Neural progenitor cell (in vitro differentiated cells): ENCODE measurements around the gene RAD54L2. TPM values are rescaled to one million over a fixed set of nuclear protein-coding genes. Genes with fewer than 3 reads are reported as not detected.

Experiments used
- DNase-seq: peaks from one replicate; pipeline ENCODE4 v3.0.0-alpha.2; 2016; ENCODE audit warnings: low spot score
- H2AFZ ChIP-seq: fragments of 200-600 bp; sonication (generic); replicated peaks from 2 replicates; pipeline ENCODE4 v1.6.1; 2016; ENCODE audit warnings: antibody characterized with exemption
- H3F3A ChIP-seq: fragments of 200-600 bp; sonication (generic); 2 replicates; pipeline ENCODE4 v1.6.1; 2016; ENCODE audit warnings: antibody characterized with exemption, low read depth
- H3K27ac ChIP-seq: fragments of 200-600 bp; sonication (generic); 2 replicates; pipeline ENCODE4 v1.5.1; 2016; ENCODE audit warnings: mild to moderate bottlenecking
- H3K27me3 ChIP-seq: fragments of 200-600 bp; sonication (generic); 2 replicates; pipeline ENCODE4 v1.6.1; 2016; ENCODE audit warnings: mild to moderate bottlenecking, moderate library complexity
- H3K36me3 ChIP-seq: fragments of 200-600 bp; sonication (generic); 2 replicates; pipeline ENCODE4 v1.5.1; 2016
- H3K4me1 ChIP-seq: fragments of 200-600 bp; sonication (generic); 2 replicates; pipeline ENCODE4 v1.6.1; 2016; ENCODE audit warnings: mixed run types
- H3K4me2 ChIP-seq: fragments of 200-600 bp; sonication (generic); 2 replicates; pipeline ENCODE4 v1.6.1; 2016
- H3K4me3 ChIP-seq: fragments of 200-600 bp; sonication (generic); 2 replicates; pipeline ENCODE4 v1.5.1; 2016
- H3K79me2 ChIP-seq: fragments of 200-600 bp; sonication (generic); 2 replicates; pipeline ENCODE4 v1.6.1; 2016; ENCODE audit warnings: low read depth
- H3K9ac ChIP-seq: fragments of 200-600 bp; sonication (generic); 2 replicates; pipeline ENCODE4 v1.6.1; 2016
- H3K9me3 ChIP-seq: fragments of 200-600 bp; sonication (generic); 2 replicates; pipeline ENCODE4 v1.5.1; 2016; ENCODE audit warnings: low read depth
- H4K20me1 ChIP-seq: fragments of 200-600 bp; sonication (generic); 2 replicates; pipeline ENCODE4 v1.6.1; 2016; ENCODE audit warnings: low read depth
- H3K27ac Mint-ChIP-seq: 3 replicates; pipeline ENCODE4 v1.8.0; 2021; ENCODE audit warnings: mixed read lengths
- H3K27me3 Mint-ChIP-seq: 2 replicates; pipeline ENCODE4 v1.8.0; 2022; ENCODE audit warnings: low read depth, mild to moderate bottlenecking, inconsistent platforms, moderate library complexity, mixed read lengths; ENCODE audit not compliant: insufficient read depth
- H3K36me3 Mint-ChIP-seq: 3 replicates; pipeline ENCODE4 v1.8.0; 2021; ENCODE audit warnings: mixed read lengths
- H3K4me1 Mint-ChIP-seq: 3 replicates; pipeline ENCODE4 v1.8.0; 2021; ENCODE audit warnings: mixed read lengths
- H3K4me3 Mint-ChIP-seq: 3 replicates; pipeline ENCODE4 v1.8.0; 2021; ENCODE audit warnings: mild to moderate bottlenecking, moderate library complexity, mixed read lengths
- H3K9me3 Mint-ChIP-seq: 3 replicates; pipeline ENCODE4 v1.8.0; 2020; ENCODE audit warnings: mixed read lengths
- CTCF ChIP-seq: fragments of 200-600 bp; sonication (generic); IDR thresholded peaks from 2 replicates; pipeline ENCODE4 v1.5.1; 2017; ENCODE audit warnings: antibody characterized with exemption, mild to moderate bottlenecking
- EZH2 ChIP-seq: fragments of 200-600 bp; sonication (generic); IDR thresholded peaks from 2 replicates; pipeline ENCODE4 v1.6.1; 2017; ENCODE audit warnings: antibody characterized with exemption, mild to moderate bottlenecking, moderate library complexity
- EZH2phosphoT487 ChIP-seq: fragments of 200-600 bp; sonication (generic); IDR thresholded peaks from 2 replicates; pipeline ENCODE4 v1.6.1; 2017; ENCODE audit warnings: antibody characterized with exemption
- total RNA-seq: library from RNA; depleted of rRNA; stranded (reverse); fragments of >200 nt; gene quantifications from 2 replicates; pipeline ENCODE4 v1.2.3, GENCODE V29; 2015; ENCODE audit warnings: low replicate concordance

RAD54L2 gene
- total RNA-seq, 1 donor from 2014 or later, result 30.5 TPM

- DNase-seq, result no peak
- no peaks in the 10 kb centered on the region for H3K9me3 Mint-ChIP-seq
- no peak overlapping the region for H3K4me2 ChIP-seq
- H4K20me1 ChIP-seq, result peaks cover 36% of the 10 kb centered on the region
- H3K4me1 Mint-ChIP-seq, result no peaks in the 10 kb centered on the region
- H3K27ac Mint-ChIP-seq, result no peak overlapping the region
- no peaks in the 10 kb centered on the region for H3K4me1 ChIP-seq
- H3K9ac ChIP-seq, result no peak overlapping the region
- H2AFZ ChIP-seq, result no peak overlapping the region
- no peaks in the 10 kb centered on the region for H3K36me3 ChIP-seq
- H3K79me2 ChIP-seq, result peaks cover 90% of the 10 kb centered on the region
- TF ChIP-seq EZH2 (no peak), EZH2phosphoT487 (no peak), CTCF (no peak)
- H3K27me3 Mint-ChIP-seq, result peaks cover 4% of the 10 kb centered on the region
- H3K27me3 ChIP-seq, result no peaks in the 10 kb centered on the region
- no peak overlapping the region for H3K4me3 ChIP-seq
- no peaks in the 10 kb centered on the region for H3K9me3 ChIP-seq
- H3K27ac ChIP-seq, result no peak overlapping the region
- H3K4me3 Mint-ChIP-seq, result no peak overlapping the region
- peaks cover 3% of the 10 kb centered on the region for H3K36me3 Mint-ChIP-seq
- H3F3A ChIP-seq, result no peaks in the 10 kb centered on the region
Observed at GRCh38 chr3:51549311-51549710, 10.8 kb downstream of the RAD54L2 start.

DNA sequence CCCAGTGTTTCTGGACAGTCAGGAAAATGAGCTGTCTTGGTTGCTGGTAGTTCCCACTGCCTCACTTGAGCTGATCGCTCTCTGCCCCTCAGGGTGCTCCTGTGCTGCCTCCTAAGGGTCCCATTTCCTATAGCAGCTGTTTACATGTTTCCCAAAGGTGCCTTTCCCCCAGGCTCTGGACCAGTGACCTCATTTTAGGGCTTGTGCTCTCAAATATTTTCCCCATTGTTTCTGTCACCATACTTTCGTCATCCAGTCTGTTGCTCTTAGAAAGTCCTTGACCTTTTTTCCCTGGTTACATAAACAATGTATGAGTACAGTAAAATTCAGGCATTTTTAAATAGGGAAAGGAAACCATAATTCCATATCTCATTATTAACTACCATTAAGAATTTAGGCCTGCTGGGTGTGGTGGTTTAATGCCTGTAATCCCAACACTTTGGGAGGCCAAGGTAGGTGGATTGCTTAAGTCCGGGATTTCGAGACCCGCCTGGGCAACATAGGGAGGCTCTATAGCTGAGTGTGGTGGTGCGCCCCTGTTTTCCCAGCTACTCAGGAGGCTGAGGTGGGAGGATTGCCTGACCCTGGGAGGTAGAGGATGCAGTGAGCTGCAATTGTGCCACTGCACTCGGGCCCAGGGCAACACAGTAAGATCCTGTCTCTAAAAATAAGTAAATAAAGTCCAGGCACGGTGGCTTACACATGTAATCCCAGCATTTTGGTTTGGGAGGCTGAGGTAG, 11.7 kb downstream of the RAD54L2 start:
- H3K9me3 Mint-ChIP-seq, result no peaks in the 10 kb centered on the region
- peaks cover 27% of the 10 kb centered on the region for H4K20me1 ChIP-seq
- no peak overlapping the region for H3K4me2 ChIP-seq
- H3K27me3 Mint-ChIP-seq, result peaks cover 4% of the 10 kb centered on the region
- peaks cover 80% of the 10 kb centered on the region for H3K79me2 ChIP-seq
- H3K4me3 ChIP-seq, result no peak overlapping the region
- no peaks in the 10 kb centered on the region for H3K9me3 ChIP-seq
- H3F3A ChIP-seq, result no peaks in the 10 kb centered on the region
- H3K27ac Mint-ChIP-seq, result no peak overlapping the region
- no peaks in the 10 kb centered on the region for H3K4me1 ChIP-seq
- no peaks in the 10 kb centered on the region for H3K36me3 ChIP-seq
- H3K9ac ChIP-seq, result no peak overlapping the region
- H3K27me3 ChIP-seq, result no peaks in the 10 kb centered on the region
- no peak for DNase-seq
- H3K4me1 Mint-ChIP-seq, result no peaks in the 10 kb centered on the region
- no peak overlapping the region for H3K4me3 Mint-ChIP-seq
- TF ChIP-seq EZH2 (no peak), EZH2phosphoT487 (no peak), CTCF (no peak)
- H3K36me3 Mint-ChIP-seq, result no peaks in the 10 kb centered on the region
- no peak overlapping the region for H3K27ac ChIP-seq
- no peak overlapping the region for H2AFZ ChIP-seq

DNA sequence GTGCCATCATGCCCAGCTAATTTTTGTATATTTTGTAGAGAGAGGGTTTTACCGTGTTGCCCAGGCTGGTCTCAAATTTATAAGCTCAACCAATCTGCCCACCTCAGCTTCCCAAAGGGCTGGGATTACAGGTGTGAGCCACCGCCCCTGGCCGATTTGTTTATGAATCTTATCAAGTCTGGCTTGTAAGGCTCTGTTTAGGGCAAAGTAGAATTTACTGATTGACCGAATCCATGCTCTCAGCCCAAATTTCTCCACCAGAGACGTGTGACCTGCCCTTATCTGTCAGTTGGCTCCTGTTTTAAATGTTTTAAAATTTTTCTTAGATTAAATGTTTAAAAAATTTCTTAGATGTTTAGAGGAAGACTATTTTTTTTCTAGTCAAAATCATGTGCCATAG, 19.5 kb downstream of the RAD54L2 start:
- peaks cover 3% of the 10 kb centered on the region for H3F3A ChIP-seq

More for the DNA sequence above, 19.5 kb downstream of the RAD54L2 start:
- Histone ChIP-seq H3K9ac (no peak overlapping the region), H3K4me1 (no peaks in the 10 kb centered on the region), H3K27me3 (no peaks in the 10 kb centered on the region), H3K79me2 (peaks cover 68% of the 10 kb centered on the region), H2AFZ (no peak overlapping the region), H3K27ac (no peak overlapping the region), H3K4me3 (no peak overlapping the region), H3K36me3 (no peaks in the 10 kb centered on the region), H3K9me3 (no peaks in the 10 kb centered on the region), H4K20me1 (peaks cover 5% of the 10 kb centered on the region), H3K4me2 (no peak overlapping the region)
- TF ChIP-seq EZH2phosphoT487 (no peak), EZH2 (no peak), CTCF (no peak)
- Mint-ChIP-seq H3K27ac (no peak overlapping the region), H3K36me3 (peaks cover 8% of the 10 kb centered on the region), H3K9me3 (no peaks in the 10 kb centered on the region), H3K27me3 (no peaks in the 10 kb centered on the region), H3K4me3 (no peak overlapping the region), H3K4me1 (no peaks in the 10 kb centered on the region)
- no peak for DNase-seq
